ENCODE measurements around the gene MLX. TPM values are rescaled to one million over a fixed set of nuclear protein-coding genes. Genes with fewer than 3 reads are reported as not detected.
A peak's percentile ranks its signal among the peaks of the same experiment; 100 is the strongest.

MLX gene
- total and polyA plus RNA-seq, 10 of the 15 experiments (the other 5 are each of a cell fraction or from before 2014, with no cell fraction given): 34.4 to 65.0 (median 44.4) TPM

- TF ChIP-seq TBL1XR1 (IDR thresholded peaks at IDR 0.05; ENCODE audit: low read depth, low read length) (no peak), SP1 (IDR thresholded peaks at IDR 0.05; ENCODE audit: low read depth, low read length) (no peak), ZBED1 (IDR thresholded peaks at IDR 0.05; ENCODE audit: borderline replicate concordance) (no peak), RAD21 (IDR thresholded peaks at IDR 0.05; ENCODE audit: insufficient read depth, low read depth, low read length) (peak; percentile 85), JUNB (IDR thresholded peaks at IDR 0.05) (no peak), EZH2 (IDR thresholded peaks at IDR 0.05; ENCODE audit: borderline replicate concordance, control insufficient read depth, low read depth, low read length) (no peak), SMARCA5 (IDR thresholded peaks at IDR 0.05) (peak; percentile 77; the same call in 1 of the 2 replicates), SREBF1 (IDR thresholded peaks at IDR 0.05; ENCODE audit: low read length) (no peak), ZNF217 (IDR thresholded peaks at IDR 0.05) (no peak), BRCA1 (IDR thresholded peaks at IDR 0.05; ENCODE audit: low read depth, low read length) (no peak), ELK1 (IDR thresholded peaks at IDR 0.05; ENCODE audit: low read depth, low read length) (no peak), POLR2AphosphoS2 (IDR thresholded peaks at IDR 0.05; ENCODE audit: low read depth, low read length) (no peak), PBX3 (IDR thresholded peaks at IDR 0.05; ENCODE audit: insufficient replicate concordance, low read depth, low read length) (no peak), SUPT20H (IDR thresholded peaks at IDR 0.05; ENCODE audit: borderline replicate concordance, control insufficient read depth, low read depth, low read length) (no peak), ATF2 (IDR thresholded peaks at IDR 0.05; ENCODE audit: low read length) (no peak), ZNF274 (IDR thresholded peaks at IDR 0.05; ENCODE audit: insufficient read depth, insufficient read length) (no peak), PAX5 (IDR thresholded peaks at IDR 0.05; ENCODE audit: borderline replicate concordance, low read depth, low read length) (no peak), SMC3 (IDR thresholded peaks at IDR 0.05; ENCODE audit: borderline replicate concordance, low read length) (peak; percentile 81), CHD2 (IDR thresholded peaks at IDR 0.05; ENCODE audit: borderline replicate concordance, low read depth, low read length) (peak; percentile 47; the same call in 1 of the 2 replicates), BHLHE40 (IDR thresholded peaks at IDR 0.05; ENCODE audit: borderline replicate concordance in 1 of 2, low read depth in 2 of 2, low read length in 1 of 2) (peak; percentile 21 to 40; a peak in 1 of 4 replicates), WRNIP1 (IDR thresholded peaks at IDR 0.05; ENCODE audit: borderline replicate concordance, low read depth, low read length) (no peak), ASH2L (IDR thresholded peaks at IDR 0.05; ENCODE audit: borderline replicate concordance, low read depth) (no peak), RAD51 (IDR thresholded peaks at IDR 0.05) (no peak), POLR2A (IDR thresholded peaks at IDR 0.05; ENCODE audit: low read depth, low read length) (no peak), MTA2 (IDR thresholded peaks at IDR 0.05; ENCODE audit: low read depth) (no peak), SMAD5 (IDR thresholded peaks at IDR 0.05; ENCODE audit: low read depth) (no peak)
- TF ChIP-seq, protein P1, sequence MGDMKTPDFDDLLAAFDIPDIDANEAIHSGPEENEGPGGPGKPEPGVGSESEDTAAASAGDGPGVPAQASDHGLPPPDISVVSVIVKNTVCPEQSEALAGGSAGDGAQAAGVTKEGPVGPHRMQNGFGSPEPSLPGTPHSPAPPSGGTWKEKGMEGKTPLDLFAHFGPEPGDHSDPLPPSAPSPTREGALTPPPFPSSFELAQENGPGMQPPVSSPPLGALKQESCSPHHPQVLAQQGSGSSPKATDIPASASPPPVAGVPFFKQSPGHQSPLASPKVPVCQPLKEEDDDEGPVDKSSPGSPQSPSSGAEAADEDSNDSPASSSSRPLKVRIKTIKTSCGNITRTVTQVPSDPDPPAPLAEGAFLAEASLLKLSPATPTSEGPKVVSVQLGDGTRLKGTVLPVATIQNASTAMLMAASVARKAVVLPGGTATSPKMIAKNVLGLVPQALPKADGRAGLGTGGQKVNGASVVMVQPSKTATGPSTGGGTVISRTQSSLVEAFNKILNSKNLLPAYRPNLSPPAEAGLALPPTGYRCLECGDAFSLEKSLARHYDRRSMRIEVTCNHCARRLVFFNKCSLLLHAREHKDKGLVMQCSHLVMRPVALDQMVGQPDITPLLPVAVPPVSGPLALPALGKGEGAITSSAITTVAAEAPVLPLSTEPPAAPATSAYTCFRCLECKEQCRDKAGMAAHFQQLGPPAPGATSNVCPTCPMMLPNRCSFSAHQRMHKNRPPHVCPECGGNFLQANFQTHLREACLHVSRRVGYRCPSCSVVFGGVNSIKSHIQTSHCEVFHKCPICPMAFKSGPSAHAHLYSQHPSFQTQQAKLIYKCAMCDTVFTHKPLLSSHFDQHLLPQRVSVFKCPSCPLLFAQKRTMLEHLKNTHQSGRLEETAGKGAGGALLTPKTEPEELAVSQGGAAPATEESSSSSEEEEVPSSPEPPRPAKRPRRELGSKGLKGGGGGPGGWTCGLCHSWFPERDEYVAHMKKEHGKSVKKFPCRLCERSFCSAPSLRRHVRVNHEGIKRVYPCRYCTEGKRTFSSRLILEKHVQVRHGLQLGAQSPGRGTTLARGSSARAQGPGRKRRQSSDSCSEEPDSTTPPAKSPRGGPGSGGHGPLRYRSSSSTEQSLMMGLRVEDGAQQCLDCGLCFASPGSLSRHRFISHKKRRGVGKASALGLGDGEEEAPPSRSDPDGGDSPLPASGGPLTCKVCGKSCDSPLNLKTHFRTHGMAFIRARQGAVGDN (IDR thresholded peaks at IDR 0.05): no peak
Observed at GRCh38 chr17:42517516-42517915, 49.4 kb upstream of the MLX start (continued).
